GM12875 (cell line): ENCODE results near the gene VAV2.

Experiments
- H3K4me3 ChIP-seq: one replicate; pipeline ENCODE4 v1.5.1; 2011; ENCODE audit warnings: low read depth, low read length, control low read depth
- TF ChIP-seq, protein P1 (sequence below): IDR thresholded peaks from 2 replicates; pipeline ENCODE4 v1.5.1; 2011; ENCODE audit warnings: low read depth, mild to moderate bottlenecking, control low read depth, inconsistent platforms, low read length, moderate library complexity, borderline replicate concordance; ENCODE audit not compliant: insufficient read depth

The VAV2 gene

DNA sequence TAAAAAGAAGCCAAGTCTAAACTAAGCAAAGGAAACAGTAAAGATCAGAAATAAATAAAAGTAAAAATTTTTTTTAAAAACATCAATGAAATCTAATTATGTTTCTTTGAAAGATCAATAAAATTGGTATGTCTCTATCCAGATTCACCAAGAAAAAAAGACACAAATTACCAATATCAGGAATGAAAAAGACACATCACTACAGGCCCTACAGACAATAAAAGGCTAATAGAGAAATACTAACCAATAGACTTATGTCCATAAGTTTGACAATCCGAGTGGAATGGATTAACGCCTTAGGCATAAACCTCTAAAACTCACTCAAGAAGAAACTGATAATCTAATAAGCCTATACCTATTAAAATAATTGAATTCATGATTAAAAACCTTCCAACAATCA lies 45.5 kb upstream of the VAV2 start:
- H3K4me3 ChIP-seq: no peak overlapping the region
- TF ChIP-seq, protein P1, sequence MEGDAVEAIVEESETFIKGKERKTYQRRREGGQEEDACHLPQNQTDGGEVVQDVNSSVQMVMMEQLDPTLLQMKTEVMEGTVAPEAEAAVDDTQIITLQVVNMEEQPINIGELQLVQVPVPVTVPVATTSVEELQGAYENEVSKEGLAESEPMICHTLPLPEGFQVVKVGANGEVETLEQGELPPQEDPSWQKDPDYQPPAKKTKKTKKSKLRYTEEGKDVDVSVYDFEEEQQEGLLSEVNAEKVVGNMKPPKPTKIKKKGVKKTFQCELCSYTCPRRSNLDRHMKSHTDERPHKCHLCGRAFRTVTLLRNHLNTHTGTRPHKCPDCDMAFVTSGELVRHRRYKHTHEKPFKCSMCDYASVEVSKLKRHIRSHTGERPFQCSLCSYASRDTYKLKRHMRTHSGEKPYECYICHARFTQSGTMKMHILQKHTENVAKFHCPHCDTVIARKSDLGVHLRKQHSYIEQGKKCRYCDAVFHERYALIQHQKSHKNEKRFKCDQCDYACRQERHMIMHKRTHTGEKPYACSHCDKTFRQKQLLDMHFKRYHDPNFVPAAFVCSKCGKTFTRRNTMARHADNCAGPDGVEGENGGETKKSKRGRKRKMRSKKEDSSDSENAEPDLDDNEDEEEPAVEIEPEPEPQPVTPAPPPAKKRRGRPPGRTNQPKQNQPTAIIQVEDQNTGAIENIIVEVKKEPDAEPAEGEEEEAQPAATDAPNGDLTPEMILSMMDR: no peak

GRCh38 chr9:134036130-134036529 lies 44.0 kb upstream of the VAV2 start:
- TF ChIP-seq, protein P1: no peak
- H3K4me3 ChIP-seq: no peak overlapping the region

DNA sequence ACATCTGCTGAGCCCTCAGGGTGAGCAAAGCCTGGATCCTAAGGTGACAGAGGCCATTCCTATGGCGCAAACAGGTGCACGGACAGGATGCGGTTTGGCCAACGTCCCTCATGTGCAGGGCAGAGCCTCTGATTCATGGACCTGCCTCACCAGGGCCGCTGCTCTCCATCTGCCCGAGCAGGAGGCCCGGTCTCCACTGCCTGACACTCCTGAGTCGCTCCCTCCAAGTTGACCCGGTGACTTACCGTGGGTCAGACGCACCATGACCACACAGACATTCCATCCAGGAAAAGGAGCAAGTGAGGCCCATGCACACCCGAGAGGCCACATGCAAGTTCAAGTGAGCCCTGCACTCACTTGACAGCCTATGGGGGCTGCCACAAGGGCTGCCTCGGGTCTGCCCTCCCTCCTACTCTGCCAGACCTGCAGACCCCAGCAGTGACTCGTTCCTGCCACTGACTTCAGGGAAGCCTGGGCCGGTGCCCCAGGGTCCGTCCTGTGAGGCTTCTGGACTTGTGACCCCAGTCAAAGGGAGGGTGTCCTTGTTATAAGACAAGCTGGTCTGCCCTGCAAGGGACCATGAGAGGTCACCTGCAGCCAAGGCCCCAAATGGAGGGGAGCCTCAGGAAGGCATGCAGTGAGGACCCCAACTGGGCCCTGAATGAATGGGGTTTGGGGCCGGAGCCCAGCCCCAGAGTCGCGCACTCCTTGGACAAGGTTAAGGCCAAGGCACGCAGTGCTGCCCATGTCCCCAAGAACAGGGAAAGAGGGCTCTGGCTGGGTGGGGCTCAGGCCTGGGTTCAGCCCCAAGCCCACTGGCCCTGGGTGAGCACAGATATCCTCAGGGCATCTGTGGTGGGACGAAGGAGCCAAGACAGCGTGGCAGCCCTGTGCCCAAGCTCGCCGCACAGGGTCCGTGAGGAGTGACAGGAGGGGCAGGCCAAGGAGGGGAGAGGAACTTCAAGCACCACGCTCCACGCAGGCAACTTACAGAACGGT lies 43.2 kb upstream of the VAV2 start:
- H3K4me3 ChIP-seq: no peak overlapping the region
- TF ChIP-seq, protein P1: no peak

- TF ChIP-seq, protein P1: no peak
- no peak overlapping the region for H3K4me3 ChIP-seq
These were observed 42.3 kb upstream of the VAV2 start for GRCh38 chr9:134034215-134035040.

DNA sequence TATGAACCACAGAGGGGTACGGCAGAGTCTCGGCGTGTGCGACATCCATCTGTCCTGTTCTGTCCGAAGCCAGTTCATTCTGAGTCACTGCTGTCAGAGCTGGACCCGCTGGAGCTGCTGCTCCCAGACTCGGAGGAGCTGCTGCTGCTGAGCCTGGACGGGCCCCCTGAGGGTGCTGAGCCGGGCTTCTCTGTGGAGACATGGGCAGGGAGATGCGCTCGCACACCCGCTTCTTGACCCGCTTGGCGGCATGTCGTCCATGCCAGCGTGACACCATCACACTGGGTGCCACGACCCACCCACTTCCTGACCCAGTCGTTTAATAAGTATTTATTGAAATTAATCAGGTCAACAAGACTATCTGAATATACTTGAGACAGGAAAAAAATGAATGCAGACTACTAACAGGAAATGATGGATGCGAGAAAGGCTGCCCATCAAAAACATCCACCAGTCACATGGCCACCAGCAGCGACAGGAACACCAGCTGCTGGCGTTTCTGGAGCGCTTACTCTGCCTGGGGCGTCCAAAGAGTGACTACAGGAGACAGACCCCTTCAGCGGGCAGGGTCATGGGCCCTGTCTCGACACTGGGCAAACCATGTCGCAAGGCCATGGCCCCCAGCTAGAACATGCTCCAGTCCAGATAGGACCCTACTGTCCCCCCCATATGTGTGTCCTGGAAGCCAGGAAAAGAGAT lies 41.5 kb upstream of the VAV2 start:
- no peak overlapping the region for H3K4me3 ChIP-seq
- TF ChIP-seq, protein P1: no peak

DNA sequence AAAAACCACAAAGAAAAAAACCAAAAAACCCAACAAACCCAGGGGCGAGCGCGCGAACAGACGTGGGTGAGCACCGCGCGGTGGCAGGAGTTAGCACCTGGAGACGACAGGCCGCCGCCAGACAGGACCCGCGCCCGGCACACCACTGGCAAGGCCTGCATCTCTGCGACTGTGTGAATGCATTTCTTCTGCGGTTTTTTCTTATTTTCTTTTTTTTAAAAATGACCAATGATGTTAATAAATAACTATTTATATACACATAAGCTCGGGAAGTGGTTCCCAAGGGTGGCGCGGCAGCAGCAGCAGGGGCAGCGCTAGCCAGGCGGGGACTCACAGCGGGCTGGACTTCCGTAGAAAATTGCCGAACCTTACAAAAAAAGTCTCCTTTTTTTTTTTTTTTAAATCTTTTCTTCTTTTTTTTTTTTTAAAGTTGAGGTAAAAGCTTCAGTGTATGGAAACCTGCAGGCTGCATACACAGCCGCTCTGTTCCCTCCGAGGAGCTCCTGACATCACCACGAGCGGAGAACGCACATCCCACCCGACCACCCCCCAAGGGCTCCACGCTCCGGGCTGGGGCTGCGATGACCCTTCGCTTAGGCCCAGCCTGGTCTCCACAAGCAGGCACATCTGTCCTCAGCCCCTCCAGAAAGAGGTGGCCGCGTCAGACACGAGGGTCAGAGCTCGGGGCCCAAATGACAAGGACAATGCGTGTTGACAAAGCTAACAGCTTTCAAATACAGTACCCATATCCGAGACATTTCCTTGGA lies 40.5 kb upstream of the VAV2 start:
- TF ChIP-seq, protein P1: no peak
- no peak overlapping the region for H3K4me3 ChIP-seq
